ENCODE results near the gene C5orf63.
"Not testable (repeated sequence)": the region's sequence is repeated elsewhere in the genome, so short reads cannot be mapped to it uniquely, and the experiment has no call there.

C5orf63 gene

DNA sequence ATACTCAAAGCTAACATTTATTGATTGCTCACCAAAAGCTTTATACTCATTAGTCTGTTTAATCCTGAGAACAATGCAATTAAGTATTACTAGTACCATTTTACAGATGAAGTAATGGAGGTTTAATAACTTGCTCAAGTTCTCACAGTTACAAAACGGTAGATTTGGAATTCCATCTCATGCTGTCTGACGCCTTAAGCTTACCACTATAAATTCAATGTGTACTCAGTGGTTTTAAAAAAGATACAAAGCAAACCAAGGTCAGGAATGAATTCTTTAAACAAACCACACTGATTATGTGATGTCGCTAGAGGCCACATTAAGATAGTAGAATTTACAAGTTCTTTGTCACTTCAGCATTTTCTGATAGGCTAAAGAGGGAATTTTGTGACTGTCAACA, 1.2 kb upstream of the C5orf63 start:
- DNase-seq (ENCODE audit: low read depth in 2 of 2) = no peak

GRCh38 chr5:127070243-127070642, 3.1 kb downstream of the C5orf63 start:
- DNase-seq (ENCODE audit: low read depth in 2 of 2) = no peak

DNA sequence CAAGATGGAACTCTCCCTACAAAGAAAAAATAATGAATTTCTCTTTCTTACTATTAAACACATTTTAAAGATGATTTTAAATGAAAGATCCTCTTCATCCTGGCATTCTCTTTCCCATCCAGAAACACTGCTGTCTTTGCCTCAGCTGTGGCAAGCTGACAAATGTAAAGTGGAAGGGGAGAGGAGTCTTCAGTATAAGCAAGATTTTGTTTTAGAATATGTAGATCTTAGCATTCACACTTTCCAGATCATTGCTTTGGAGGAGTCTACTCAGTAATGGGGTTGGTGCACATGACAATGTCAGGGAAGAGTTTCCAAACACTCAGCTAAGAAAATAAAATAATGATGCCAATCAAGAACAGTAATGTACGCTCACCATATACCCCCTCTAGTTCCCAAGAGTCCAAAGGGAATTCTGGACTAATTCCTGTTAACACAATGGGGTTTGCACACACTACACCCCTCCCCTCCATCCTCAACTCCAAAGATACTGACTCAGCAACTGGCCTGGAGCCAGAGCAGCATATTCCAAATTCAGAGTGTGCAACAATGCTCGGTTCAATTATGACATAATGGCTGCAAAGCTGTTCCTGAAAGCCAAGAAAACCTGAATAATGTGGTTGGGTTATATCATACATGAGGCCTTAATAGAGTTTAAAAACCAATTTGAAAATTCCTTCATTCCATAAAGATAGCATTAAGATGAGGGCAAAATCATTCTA, 4.6 kb downstream of the C5orf63 start:
- no peak for DNase-seq (ENCODE audit: low read depth in 2 of 2)

DNA sequence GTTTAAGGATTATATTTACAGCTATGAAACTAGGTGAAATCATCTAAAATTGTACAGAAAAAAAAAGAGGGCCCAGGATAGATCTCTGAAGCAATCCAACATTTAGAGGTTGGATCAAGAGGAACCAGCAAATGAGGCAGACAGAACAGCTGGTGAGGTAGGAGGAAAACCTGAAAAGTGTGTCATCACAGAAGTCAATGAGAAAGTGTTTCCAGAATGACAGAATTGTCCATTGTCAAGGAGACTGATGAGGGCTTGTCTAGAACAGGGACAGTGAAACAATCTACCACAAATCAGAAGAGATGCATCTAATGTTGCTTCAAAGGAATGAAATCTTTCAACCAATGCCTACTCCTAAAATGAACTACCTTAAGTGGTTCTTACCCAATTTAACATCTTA, 6.6 kb downstream of the C5orf63 start:
- no peak for DNase-seq (ENCODE audit: low read depth in 2 of 2)

- DNase-seq (ENCODE audit: low read depth in 2 of 2) = no peak
Observed at GRCh38 chr5:127064253-127064840, 9.0 kb downstream of the C5orf63 start.

- no peak for DNase-seq (ENCODE audit: low read depth in 2 of 2)
Observed at GRCh38 chr5:127063257-127063913, 9.9 kb downstream of the C5orf63 start.

DNA sequence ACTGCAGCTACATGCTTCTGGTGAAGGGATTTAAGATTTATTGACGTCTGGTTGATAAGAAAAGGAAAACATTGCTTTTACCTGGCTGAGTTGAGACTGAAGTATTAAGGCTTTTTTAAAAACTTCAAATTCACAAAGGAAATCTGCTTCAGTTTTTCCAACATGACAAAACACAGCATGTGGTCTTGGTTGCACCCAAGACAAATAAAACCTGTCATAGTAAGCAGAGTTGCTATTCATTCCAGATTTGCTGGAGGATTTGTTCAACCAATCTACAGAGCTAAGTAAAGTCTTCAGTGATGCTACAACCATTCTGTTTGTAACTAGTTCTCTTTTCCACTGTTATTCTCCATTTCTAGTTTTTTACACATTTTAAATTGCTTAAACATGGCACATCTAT, 11.3 kb downstream of the C5orf63 start:
- DNase-seq (ENCODE audit: low read depth in 2 of 2) = no peak

DNA sequence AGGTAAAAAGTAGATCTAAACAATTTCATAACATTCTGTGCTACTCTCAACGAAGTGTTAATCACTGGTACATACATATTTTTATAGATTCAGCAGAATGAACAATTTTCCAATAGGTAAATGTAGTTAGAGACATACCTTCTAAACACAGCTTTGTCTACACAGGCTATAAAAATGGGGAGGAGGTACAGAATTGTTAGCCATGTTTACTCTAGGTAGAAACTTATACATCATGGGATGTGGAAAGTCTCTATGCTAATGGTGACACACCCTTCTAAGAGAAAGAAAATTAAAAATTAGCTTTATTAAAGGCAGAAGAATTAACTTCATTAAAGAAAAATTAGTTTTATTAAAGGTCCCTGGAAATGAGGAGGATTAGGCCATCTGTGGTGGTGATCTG, 11.8 kb downstream of the C5orf63 start:
- no peak for DNase-seq (ENCODE audit: low read depth in 2 of 2)

DNA sequence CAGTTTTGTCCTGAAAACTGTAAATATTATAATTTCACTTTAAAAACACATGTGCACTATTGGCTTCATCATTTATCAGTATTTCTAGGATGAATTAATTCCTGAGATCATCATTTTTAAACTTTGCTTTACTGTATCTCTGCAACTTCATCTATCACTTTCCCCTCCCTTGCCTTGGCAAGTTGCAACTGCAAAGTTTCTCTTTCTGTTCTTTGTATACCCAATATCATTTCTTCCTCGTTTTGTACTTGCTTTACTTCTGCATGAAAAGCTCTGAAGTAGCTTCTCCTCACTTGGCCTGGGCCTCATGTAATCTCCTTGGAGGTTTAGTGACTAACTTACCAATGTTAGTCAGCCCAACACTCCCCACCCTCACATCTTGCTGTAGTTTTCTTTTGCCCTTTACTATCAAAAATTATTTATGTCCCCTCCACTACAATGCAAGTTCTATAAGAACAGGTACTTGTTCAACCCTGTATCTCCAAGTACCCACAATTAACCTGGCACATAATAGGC, 12.8 kb downstream of the C5orf63 start:
- no peak for DNase-seq (ENCODE audit: low read depth in 2 of 2)

DNA sequence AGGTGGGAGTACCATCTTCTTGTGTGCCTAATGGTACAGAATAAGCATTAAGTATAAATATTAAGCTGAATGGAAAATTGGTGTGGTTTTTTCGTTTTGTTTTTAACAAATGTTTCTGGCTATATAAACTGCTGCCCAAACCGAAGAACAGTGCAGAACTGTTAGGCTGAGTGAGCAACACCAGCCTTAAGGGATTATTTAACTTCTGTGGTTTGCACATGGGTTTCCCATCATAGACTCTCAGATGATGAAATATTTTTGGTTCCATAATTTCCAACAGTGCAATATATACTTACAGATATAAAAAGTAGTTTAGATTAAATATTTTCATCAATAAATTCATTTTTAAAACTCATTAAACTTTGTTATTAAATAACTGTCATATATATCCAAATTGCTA, 16.4 kb downstream of the C5orf63 start:
- DNase-seq (ENCODE audit: low read depth in 2 of 2) = no peak

GRCh38 chr5:127055880-127056653, 17.2 kb downstream of the C5orf63 start:
- no peak for DNase-seq (ENCODE audit: low read depth in 2 of 2)

DNA sequence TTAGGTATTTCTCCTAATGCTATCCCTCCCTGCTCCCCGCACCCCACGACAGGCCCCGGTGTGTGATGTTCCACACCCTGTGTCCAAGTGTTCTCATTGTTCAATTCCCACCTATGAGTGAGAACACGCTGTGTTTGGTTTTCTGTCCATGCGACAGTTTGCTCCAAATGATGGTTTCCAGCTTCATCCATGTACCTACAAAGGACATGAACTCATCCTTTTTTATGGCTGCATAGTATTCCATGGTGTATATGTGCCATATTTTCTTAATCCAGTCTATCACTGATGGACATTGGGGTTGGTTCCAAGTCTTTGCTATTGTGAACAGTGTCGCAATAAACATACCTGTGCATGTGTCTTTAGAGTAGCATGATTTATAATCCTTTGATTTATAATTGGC, 19.8 kb downstream of the C5orf63 start:
- not testable (repeated sequence) for DNase-seq (ENCODE audit: low read depth in 2 of 2)

DNA sequence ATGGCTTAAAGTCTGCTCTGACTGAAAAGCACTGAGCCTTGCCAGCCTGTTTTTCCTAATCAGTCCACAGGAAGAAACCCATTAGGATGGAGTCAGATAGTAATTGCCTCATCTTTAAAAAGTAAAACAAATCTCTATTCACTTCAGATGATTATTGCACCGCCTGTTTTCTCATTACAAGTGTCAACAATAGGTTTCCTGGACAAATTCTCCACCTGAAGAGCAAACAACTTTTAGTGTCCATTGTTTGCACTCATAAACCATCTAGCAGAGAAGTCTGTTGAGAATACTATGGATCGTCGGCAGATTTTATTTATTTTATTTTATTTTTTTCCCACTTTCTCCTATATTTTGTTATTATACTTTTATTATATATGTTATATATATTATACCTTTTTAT, 20.3 kb downstream of the C5orf63 start:
- DNase-seq (ENCODE audit: low read depth in 2 of 2) = no peak

DNA sequence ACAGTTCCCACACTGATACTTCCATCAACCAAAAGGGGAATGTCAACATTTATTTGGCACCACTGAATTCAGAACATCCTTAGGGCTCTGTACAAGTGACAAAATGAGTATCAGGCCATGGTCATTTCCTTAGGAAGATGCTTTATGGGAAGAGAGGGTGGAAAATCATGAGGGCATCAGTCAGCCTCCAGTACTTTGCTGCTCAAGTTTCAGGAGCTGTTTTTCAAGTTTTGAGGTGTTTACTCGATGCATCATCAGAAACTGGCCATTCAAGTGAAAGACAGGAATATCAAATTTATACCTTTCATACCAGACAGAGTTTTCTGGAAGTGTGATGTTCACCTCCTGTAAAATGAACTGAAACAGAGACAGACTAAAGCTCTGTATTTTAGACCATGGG, 21.7 kb downstream of the C5orf63 start:
- no peak for DNase-seq (ENCODE audit: low read depth in 2 of 2)

DNA sequence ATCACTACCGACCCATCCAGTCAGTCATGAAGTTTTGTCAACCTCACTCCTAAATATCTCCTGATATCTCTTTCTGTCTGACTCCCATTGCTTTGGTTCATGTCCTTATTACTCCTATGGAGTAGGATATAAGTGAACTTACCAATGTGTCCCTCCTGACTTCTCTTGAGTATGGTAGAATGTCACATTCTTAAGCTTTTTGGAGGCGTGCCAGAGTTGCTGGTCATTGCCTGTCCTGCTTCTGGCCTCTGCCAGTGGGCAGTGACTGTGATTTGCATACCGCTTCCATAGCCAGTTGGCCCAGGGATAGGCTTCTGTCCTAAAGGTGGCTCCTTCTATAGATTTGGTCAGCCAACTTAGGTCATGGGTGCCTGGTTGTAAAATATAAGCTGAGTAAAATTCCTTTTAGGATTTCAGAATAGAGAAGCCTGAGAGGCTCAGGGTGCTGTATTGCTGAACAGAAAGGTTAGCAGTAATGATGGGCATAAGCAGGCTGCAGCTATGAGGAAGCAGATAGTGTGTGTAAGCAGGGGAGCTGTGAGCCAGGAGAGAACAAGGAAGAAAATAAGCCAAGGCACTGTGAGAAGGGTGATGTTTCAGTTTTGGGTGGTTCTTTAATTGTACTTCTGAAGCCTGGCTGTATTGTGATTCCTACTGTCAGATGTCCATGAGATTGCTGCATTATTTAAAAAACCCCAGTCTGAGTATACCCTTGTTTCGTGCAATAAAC, 26.8 kb downstream of the C5orf63 start:
- DNase-seq (ENCODE audit: low read depth in 2 of 2) = no peak

GRCh38 chr5:127042593-127042992, 30.7 kb downstream of the C5orf63 start:
- no peak for DNase-seq (ENCODE audit: low read depth in 2 of 2)

DNA sequence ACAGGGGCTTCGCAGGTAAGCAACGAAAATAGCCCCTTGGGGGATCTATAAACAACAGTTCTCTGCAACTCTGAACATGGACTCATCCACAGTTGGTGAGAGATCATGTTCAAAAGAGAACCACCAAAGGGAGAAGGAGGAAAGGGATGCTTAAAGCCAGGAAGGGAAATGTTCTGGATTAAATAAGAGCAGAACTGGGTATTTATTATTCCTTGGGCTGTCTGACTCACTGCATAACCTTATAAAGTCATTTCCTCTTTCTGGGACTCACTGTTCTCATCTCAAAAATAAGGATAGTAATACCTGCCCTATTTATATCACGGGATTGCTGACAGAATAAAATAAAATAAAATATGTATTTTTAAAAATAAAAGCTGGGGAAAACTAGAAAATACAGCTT, 31.7 kb downstream of the C5orf63 start:
- DNase-seq (ENCODE audit: low read depth in 2 of 2) = no peak

- no peak for DNase-seq (ENCODE audit: low read depth in 2 of 2)
Observed at GRCh38 chr5:127040796-127041520, 32.3 kb downstream of the C5orf63 start.

GRCh38 chr5:127038550-127038949, 34.8 kb downstream of the C5orf63 start:
- DNase-seq (ENCODE audit: low read depth in 2 of 2) = no peak

GRCh38 chr5:127031863-127032232, 41.5 kb downstream of the C5orf63 start:
- no peak for DNase-seq (ENCODE audit: low read depth in 2 of 2)

Measured in stimulated activated CD4-positive, alpha-beta T cell treated with anti-CD3 and anti-CD28 coated beads, Interleukin-1b, Interleukin-23, amount 100 ng/mL, for 1 hour (primary cell).